HUDEP-2 (cell line): ENCODE results near the gene CD99L2.

Experiments
- DNase-seq, 76 experiments: peaks; one replicate each; lab custom pipeline; 2025; ENCODE audit not compliant: unreplicated experiment in 76 of 76; lab: John Stamatoyannopoulos, UW

CD99L2 gene

GRCh38 chrX:150766351-150767044, 132.0 kb downstream of the CD99L2 start:
- peak in 5 of 76 experiments; percentile 1 to 24 (median 4) for DNase-seq

- no peak for DNase-seq
Observed at GRCh38 chrX:150765782-150766350, 132.6 kb downstream of the CD99L2 start.

- DNase-seq = no peak
Observed at GRCh38 chrX:150765237-150765636, 133.2 kb downstream of the CD99L2 start.

GRCh38 chrX:150763810-150764209, 134.7 kb downstream of the CD99L2 start:
- DNase-seq = no peak

DNA sequence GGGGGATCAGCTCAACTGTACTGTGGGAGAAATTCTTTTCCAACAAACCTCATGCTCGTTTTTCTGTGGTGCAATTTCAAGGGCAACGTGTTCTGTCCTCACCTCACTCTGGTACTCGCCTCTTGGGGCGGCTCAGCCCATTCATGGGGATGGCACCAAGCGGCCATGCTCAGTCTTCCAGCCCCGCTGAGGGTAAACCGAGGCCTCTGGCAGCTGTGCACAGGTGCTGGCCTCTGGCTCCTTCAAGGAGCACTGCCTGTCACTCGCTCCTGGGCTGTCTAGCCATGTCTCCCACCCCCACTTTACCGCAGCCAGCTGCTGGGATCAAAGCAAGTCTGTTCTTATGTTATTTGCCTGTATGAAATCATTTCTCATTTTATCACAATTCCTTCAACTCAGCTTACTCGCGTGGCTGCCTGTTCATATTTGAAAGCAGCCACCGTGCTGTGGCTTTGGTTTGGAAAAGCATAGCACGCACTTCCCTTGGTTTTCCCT, 135.1 kb downstream of the CD99L2 start:
- no peak for DNase-seq

DNA sequence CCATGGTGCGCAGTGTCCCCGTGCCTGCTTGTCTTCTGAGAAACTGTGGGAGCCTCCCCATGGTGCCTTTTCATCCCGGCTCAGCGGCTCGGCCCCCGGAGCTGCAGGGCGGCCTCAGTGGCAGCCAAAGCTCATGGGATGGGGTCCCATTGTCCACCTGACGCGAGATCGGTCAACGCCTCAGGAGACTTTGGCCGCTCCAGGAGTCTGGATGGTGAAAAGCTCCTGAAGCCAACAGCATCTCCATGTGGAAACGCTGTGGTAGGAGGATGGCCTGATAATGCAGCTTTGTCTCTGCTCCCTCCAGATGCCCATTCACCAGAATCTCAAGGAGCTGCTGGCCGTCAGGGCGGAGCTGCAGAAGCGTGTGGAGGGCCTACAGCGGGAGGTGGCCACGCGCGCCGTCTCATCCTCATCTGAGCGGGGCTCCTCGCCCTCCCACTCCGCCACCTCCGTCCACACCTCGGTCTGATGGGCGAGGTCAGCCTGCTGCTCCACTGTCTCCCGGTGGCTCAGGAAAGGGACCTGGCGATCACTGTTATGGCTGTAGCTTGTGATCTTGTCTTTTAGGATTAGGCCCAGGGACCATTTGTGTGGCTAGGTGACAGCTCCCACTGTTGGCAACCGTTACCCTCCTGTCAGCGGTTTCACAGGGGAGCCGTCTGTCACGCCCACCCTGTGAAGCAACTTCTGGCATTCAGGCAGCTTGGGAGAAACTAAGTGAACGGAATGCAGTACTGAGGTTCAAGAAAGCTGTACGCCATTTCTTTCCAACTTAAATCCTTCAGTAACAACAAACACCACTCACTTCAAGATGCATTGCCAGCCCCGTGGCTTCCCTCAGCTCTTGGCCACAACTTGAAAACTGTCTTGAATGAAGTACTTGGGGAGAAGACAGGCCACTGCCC, 136.0 kb downstream of the CD99L2 start:
- no peak for DNase-seq

DNA sequence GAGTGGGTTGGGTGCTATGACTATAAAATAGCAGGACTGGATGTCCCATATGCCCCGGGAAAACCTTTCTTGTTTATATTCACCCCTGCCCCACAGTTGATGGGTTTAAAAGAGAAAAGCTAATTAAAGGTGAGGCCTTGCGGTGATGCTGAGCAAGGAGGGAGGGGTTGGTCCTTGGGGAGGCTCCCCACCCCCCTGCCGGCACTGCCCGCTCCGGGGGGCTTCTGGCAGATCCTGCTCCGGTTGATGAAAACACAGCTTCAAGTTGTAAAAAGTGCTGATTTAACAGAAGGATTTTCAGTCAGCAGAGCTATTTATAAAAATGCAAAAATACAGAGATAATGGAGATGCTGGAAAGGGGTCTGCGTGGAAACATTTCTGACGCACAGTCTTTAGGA, 136.7 kb downstream of the CD99L2 start:
- no peak for DNase-seq

GRCh38 chrX:150761176-150761818, 137.2 kb downstream of the CD99L2 start:
- no peak for DNase-seq

- DNase-seq = no peak
Observed at GRCh38 chrX:150759568-150760416, 138.7 kb downstream of the CD99L2 start.

DNA sequence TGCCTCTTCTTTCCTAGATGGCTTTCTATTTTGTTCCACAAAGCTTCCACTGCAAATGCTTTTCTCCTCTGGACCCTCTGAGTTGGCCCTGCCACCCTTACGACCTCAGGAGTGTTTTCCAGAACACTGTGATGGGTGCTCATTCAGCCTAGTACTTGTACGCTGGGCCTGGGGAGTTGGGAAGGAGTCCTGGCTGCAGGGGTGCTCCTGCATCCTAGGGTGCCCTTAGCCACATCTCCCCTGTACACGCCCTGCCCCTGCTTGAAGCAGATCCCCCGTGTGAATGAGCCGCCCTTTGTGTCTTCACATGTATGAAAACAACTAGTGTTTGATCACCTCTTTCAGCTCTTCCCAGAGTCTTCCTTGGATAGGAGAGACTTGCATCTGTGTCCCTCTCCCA, 141.1 kb downstream of the CD99L2 start:
- DNase-seq = no peak

GRCh38 chrX:150753968-150754367, 144.5 kb downstream of the CD99L2 start:
- DNase-seq = no peak

DNA sequence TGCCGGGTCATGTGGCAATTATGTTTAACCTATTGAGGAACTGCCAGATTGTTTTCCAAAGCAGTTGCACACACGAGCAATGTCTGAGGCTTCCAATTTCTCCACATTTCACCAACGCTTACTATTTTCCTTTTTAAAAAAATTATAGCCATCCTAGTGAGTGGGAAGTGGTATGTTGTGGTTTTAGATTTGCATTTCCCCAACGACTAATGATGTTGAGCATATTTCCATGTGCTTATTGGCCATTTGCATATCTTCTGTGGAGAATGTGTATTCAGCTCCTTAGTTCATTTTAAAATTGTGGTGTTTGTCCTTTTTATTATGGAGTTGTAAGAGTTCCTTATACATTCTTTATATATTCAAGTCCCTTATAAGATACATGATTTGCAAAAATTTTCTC, 145.1 kb downstream of the CD99L2 start:
- DNase-seq = no peak

- DNase-seq = no peak
Observed at GRCh38 chrX:150752124-150752523, 146.3 kb downstream of the CD99L2 start.

- DNase-seq = no peak
Observed at GRCh38 chrX:150736475-150736874, 162.0 kb downstream of the CD99L2 start.

- DNase-seq = peak in 2 of 76 experiments; percentile 13 to 15
Observed at GRCh38 chrX:150731795-150732194, 166.7 kb downstream of the CD99L2 start.

DNA sequence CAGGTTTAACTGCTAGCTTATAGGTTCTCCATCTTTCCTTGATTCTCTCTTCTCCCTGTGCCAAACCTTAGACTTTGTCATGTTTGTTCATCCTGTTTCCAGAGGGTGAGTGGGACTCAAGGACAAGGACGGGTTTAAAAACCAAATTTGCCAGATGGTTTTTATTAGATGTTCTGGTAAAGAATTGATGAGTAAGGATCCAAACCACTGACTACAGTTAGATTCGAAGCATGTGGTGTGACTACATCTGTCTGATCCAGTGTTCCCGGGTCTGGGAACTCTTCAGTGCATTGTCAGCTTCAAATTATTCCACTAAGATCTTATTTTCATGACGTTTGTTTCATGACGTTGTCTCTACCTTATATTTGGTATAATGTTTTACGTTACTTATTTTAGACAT, 167.7 kb downstream of the CD99L2 start:
- DNase-seq = no peak

GRCh38 chrX:150729956-150730355, 168.5 kb downstream of the CD99L2 start:
- no peak for DNase-seq

GRCh38 chrX:150719621-150720020, 178.8 kb downstream of the CD99L2 start:
- no peak for DNase-seq
